GM18526 (cell line): ENCODE data around the gene DSC1.

Experiments used
- POLR2A ChIP-seq: IDR thresholded peaks from 3 replicates; pipeline ENCODE4 v1.6.1; 2011; ENCODE audit not compliant: insufficient read length; ENCODE audit errors: extremely low read depth

DSC1 gene

GRCh38 chr18:31162825-31163435 lies at the start of gene DSC1:
Gene DSC1, minus strand, starts transcription at chr18:31162856. Its CDS starts 262 bp downstream, at chr18:31162594.
- TF ChIP-seq POLR2A: no peak

- no peak for TF ChIP-seq POLR2A
Measured at GRCh38 chr18:31211047-31211446, 48.4 kb upstream of the DSC1 start.

GRCh38 chr18:31209041-31209440 lies 46.4 kb upstream of the DSC1 start:
- TF ChIP-seq POLR2A: no peak

- no peak for TF ChIP-seq POLR2A
Measured at GRCh38 chr18:31207391-31207790, 44.7 kb upstream of the DSC1 start.

GRCh38 chr18:31206787-31207381 lies 44.2 kb upstream of the DSC1 start:
- TF ChIP-seq POLR2A: no peak

GRCh38 chr18:31206071-31206470 lies 43.4 kb upstream of the DSC1 start:
- TF ChIP-seq POLR2A: no peak

- TF ChIP-seq POLR2A: no peak
Measured at GRCh38 chr18:31205273-31205672, 42.6 kb upstream of the DSC1 start.

GRCh38 chr18:31204833-31205232 lies 42.2 kb upstream of the DSC1 start:
- no peak for TF ChIP-seq POLR2A

- no peak for TF ChIP-seq POLR2A
Measured at GRCh38 chr18:31204166-31204565, 41.5 kb upstream of the DSC1 start.

- TF ChIP-seq POLR2A: no peak
Measured at GRCh38 chr18:31203794-31204148, 41.1 kb upstream of the DSC1 start.

- TF ChIP-seq POLR2A: no peak
Measured at GRCh38 chr18:31203096-31203793, 40.6 kb upstream of the DSC1 start.

GRCh38 chr18:31199190-31199769 lies 36.6 kb upstream of the DSC1 start:
- no peak for TF ChIP-seq POLR2A

GRCh38 chr18:31197676-31198075 lies 35.0 kb upstream of the DSC1 start:
- TF ChIP-seq POLR2A: no peak

- no peak for TF ChIP-seq POLR2A
Measured at GRCh38 chr18:31195063-31195462, 32.4 kb upstream of the DSC1 start.

GRCh38 chr18:31192086-31192776 lies 29.6 kb upstream of the DSC1 start:
- TF ChIP-seq POLR2A: no peak

GRCh38 chr18:31190919-31191318 lies 28.3 kb upstream of the DSC1 start:
- no peak for TF ChIP-seq POLR2A

- no peak for TF ChIP-seq POLR2A
Measured at GRCh38 chr18:31189757-31190156, 27.1 kb upstream of the DSC1 start.
